GM19452 (cell line): ENCODE measurements around the gene RCAN2.
A peak's percentile ranks its signal among the peaks of the same experiment; 100 is the strongest.

Experiments
- ATAC-seq: cut with Tn5 transposase; IDR thresholded peaks from one replicate; pipeline ENCODE4 v1.9.1; 2021; ENCODE audit not compliant: unreplicated experiment

Gene RCAN2

DNA sequence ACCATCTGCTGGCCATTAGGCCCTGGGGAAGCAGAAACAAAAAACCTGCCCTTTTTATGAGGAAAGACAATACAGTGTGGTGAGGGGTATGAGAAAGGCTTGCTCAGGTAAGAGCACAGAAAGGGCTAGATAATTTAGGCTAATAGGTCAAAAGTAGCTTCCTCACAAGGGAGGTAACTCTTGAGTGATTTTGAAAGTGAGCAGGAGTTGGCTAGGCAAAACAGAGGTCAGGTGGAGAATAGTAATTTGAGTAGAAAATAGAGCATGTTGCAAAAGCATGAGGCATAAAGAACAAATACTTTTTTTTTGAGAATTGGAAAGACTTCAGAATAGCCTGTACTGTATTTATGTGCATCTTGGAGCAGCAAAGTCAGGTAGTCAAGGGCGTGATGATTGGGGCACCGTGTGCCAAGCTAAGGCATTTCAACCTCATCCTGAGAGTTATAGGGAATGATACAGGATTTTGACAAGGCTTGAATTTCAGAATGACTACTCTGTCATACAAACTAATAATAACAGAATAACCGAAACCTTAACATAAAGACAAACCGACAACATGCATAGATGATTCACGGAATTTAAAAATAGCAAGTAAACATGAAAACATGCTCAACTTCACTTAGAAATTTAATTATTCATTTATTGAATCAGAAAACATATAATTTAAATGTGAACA lies 197.5 kb downstream of the RCAN2 start:
- ATAC-seq = peak; percentile 85

- no peak for ATAC-seq
Observed at GRCh38 chr6:46291880-46292279, 199.4 kb downstream of the RCAN2 start.

DNA sequence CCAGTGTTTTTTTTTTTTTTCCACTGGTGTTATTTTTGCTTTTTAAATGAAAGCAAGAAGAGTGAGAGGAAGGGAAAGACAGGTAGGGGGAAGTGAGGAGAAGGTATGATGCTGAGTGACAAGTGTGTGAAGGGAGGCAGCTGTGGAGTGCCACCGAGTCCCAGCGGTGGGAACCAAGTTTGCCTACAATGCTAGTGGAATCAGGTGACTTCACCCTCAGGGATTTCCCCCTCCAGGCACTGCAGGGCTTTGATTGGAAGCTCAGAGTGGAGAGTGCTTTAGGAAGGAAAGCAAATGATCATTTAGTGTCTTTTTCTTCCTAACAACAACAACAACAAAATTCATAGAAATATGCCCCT lies 200.0 kb downstream of the RCAN2 start:
- ATAC-seq = no peak

- ATAC-seq = no peak
Observed at GRCh38 chr6:46290421-46291274, 200.6 kb downstream of the RCAN2 start.

DNA sequence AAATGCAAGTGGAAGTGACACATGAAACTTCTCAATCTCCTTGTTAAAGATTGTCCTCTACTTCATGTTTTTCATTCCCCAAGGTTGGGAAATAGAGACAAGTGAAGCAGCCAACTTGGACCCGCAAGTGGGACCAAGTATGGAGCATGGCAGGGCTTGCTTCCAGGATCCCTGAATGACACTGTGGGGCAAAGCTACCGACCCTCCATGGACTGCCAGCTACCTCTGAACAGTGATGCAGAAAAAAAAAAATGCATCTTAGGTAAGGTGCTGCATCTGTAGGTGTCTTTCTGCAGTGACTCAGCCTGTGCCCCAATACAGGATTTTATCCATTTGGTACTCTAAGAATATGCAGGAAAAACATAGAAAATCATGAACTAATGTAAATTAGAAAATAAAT lies 201.4 kb downstream of the RCAN2 start:
- no peak for ATAC-seq

DNA sequence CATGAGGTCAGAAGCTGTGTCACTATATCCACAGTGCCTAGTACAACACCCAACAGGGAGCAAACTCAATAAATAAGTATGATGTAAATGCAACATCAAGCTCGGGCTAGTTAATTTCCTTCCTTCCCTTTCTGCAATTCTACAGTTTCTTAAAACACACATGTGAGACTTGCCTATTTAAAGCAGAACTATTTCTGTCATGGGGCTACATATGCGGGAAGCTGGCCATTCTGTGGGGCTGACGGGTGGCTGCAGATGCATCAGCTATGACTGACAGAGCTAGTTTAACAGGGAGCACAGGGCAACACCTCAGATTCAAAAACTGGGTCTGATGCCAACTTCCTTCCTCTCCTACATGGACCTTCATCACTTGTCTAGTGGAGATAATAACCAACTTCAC lies 202.4 kb downstream of the RCAN2 start:
- no peak for ATAC-seq

- ATAC-seq = no peak
Observed at GRCh38 chr6:46287681-46288080, 203.6 kb downstream of the RCAN2 start.

GRCh38 chr6:46287043-46287442 lies 204.2 kb downstream of the RCAN2 start:
- no peak for ATAC-seq

DNA sequence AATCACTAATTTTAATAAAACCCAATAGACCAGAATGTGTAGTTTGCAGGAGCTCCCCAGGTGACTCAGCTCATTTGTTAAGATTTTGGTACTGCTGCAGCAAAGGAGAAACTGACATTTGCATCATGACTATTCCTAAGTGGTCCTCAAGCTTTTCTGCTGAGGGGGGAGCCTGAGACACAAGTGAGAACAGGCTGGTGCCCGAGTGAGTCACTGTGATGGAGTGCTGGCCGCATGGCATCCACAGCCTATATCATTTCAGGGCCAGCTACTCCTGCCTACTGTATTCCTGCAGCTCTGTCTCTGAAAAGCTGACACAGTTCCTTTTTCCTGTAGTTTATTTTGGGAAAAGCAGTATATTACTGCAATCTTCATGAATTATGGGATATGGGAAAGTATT lies 206.8 kb downstream of the RCAN2 start:
- ATAC-seq = no peak

- ATAC-seq = no peak
Observed at GRCh38 chr6:46281110-46281509, 210.1 kb downstream of the RCAN2 start.

DNA sequence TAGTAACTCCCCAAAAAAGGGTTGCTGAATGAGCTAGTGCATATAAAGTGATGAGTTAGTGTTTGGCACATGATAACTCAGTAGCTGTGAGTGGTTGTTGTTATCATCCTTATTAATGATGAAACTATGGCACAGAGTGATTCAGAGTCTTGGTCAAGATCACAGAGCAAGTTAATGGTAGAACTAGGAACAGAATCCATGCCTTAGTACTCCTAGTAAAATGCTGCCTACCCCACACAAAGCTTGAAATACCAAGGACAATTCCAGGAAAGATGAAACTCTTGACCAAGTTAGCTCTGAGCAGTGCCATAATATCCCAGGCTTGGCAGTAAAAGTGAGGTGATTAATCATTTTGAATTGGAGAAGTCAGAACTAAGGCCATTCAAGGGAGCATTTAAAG lies 211.4 kb downstream of the RCAN2 start:
- no peak for ATAC-seq

DNA sequence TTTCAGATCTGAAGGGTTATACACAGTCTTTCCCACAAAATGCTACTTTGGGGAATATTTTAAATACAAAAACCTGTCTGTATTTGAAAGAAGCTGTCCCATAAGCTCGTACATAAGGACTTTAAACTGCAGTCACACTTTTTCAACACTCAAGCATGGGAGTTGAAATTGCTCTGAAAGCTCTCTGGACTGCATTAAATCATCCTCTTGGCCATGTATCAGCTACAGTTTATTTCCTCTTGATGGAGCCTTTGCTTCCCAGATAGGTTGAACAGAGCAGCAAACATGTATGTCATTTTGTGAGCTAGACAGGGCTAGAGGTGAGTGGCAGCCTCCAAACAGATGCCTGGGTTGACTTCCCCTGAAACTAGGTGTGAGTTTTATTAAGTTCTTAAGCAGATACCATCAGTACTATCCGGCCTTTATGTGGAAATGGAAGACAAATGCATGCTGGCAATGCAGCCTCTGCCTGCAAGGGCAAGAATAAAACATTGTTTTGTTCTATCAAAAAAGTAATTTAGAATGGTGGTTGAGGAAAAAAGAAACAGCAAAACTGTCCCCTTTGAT lies 214.6 kb downstream of the RCAN2 start:
- ATAC-seq = no peak

- ATAC-seq = no peak
Observed at GRCh38 chr6:46274502-46274901, 216.7 kb downstream of the RCAN2 start.

GRCh38 chr6:46273911-46274310 lies 217.3 kb downstream of the RCAN2 start:
- ATAC-seq = no peak

- no peak for ATAC-seq
Observed at GRCh38 chr6:46271728-46272127, 219.5 kb downstream of the RCAN2 start.

GRCh38 chr6:46271107-46271506 lies 220.1 kb downstream of the RCAN2 start:
- no peak for ATAC-seq

GRCh38 chr6:46270336-46270735 lies 220.9 kb downstream of the RCAN2 start:
- no peak for ATAC-seq

- ATAC-seq = no peak
Observed at GRCh38 chr6:46269447-46270229, 221.6 kb downstream of the RCAN2 start.

DNA sequence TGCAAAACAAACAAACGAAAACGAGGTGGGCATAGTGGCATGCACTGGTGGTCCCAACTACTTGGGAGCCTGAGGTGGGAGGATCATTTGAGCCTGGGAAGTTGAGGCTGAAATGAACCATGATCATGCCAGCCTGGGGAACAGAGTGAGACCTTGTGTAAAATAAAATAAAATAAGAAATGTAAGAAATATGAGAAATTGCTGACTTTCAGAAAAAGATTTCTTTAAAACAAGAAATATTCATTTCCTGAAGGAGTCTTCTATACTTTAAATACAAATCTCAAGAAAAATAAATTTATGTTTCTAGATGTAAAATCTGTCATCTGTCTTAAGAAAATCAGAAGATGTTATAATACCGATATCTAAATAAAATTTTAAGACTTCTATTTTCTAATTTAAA lies 223.7 kb downstream of the RCAN2 start:
- ATAC-seq = no peak

GRCh38 chr6:46265373-46265772 lies 225.9 kb downstream of the RCAN2 start:
- no peak for ATAC-seq

GRCh38 chr6:46263707-46264086 lies 227.6 kb downstream of the RCAN2 start:
- no peak for ATAC-seq
